Coronary artery (tissue), 2 donors: Measurements from ENCODE around the gene CD99.
"Not testable (repeated sequence)": the region's sequence is repeated elsewhere in the genome, so short reads cannot be mapped to it uniquely, and the experiment has no call there.

ENCODE experiments used
- DNase-seq: peaks from one replicate; pipeline ENCODE4 v3.0.0-alpha.2; 2017; ENCODE audit warnings: low spot score
- H3K27ac ChIP-seq, 2 donors: fragments of 200-600 bp; sonication (generic); one replicate each; pipeline ENCODE4 v1.5.1; 2016 to 2019
- H3K4me3 ChIP-seq: fragments of 200-600 bp; sonication (generic); 2 replicates; pipeline ENCODE4 v1.5.1; 2016; ENCODE audit warnings: mild to moderate bottlenecking, moderate library complexity
- CTCF ChIP-seq: fragments of 200-600 bp; sonication (generic); IDR thresholded peaks from one replicate; pipeline ENCODE4 v1.5.1; 2019; ENCODE audit warnings: antibody characterized with exemption

Gene CD99

GRCh38 chrX:2662586-2662985 is 28.5 kb upstream of the CD99 start:
- no peak overlapping the region for H3K27ac ChIP-seq
- no peak overlapping the region for H3K4me3 ChIP-seq
- no peak for TF ChIP-seq CTCF
- DNase-seq = no peak

- Histone ChIP-seq H3K4me3 (no peak overlapping the region), H3K27ac (no peak overlapping the region)
- DNase-seq = no peak
- no peak for TF ChIP-seq CTCF
Observed at GRCh38 chrX:2664502-2664901, 26.6 kb upstream of the CD99 start.

- Histone ChIP-seq H3K4me3 (no peak overlapping the region), H3K27ac (no peak overlapping the region)
- TF ChIP-seq CTCF = no peak
- DNase-seq = no peak
Observed at GRCh38 chrX:2665387-2666304, 25.4 kb upstream of the CD99 start.

GRCh38 chrX:2666491-2666890 is 24.6 kb upstream of the CD99 start:
- TF ChIP-seq CTCF = no peak
- no peak for DNase-seq
- Histone ChIP-seq H3K27ac (no peak overlapping the region), H3K4me3 (no peak overlapping the region)

- no peak for DNase-seq
- TF ChIP-seq CTCF = no peak
Observed at GRCh38 chrX:2670978-2671377, 20.1 kb upstream of the CD99 start.

GRCh38 chrX:2672084-2672483 is 19.0 kb upstream of the CD99 start:
- no peak overlapping the region for H3K4me3 ChIP-seq
- H3K27ac ChIP-seq = no peak overlapping the region
- DNase-seq = no peak
- TF ChIP-seq CTCF = no peak

More at GRCh38 chrX:2670978-2671377, 20.1 kb upstream of the CD99 start:
- Histone ChIP-seq H3K27ac (no peak overlapping the region), H3K4me3 (no peak overlapping the region)

- H3K4me3 ChIP-seq = no peak overlapping the region
- no peak for DNase-seq
- no peak overlapping the region for H3K27ac ChIP-seq
- TF ChIP-seq CTCF = no peak
Observed at GRCh38 chrX:2673611-2674010, 17.5 kb upstream of the CD99 start.

- not testable (repeated sequence) for DNase-seq, H3K4me3 ChIP-seq, H3K27ac ChIP-seq
Observed at GRCh38 chrX:2675657-2676200, 15.4 kb upstream of the CD99 start.
